GM12875 (cell line): ENCODE results near the gene MAP1LC3B2.

Source experiments
- H3K4me3 ChIP-seq: one replicate; pipeline ENCODE4 v1.5.1; 2011; ENCODE audit warnings: low read depth, low read length, control low read depth
- CTCF ChIP-seq: IDR thresholded peaks from 2 replicates; pipeline ENCODE4 v1.5.1; 2011; ENCODE audit warnings: low read depth, mild to moderate bottlenecking, control low read depth, inconsistent platforms, low read length, moderate library complexity, borderline replicate concordance; ENCODE audit not compliant: insufficient read depth

The MAP1LC3B2 gene

GRCh38 chr12:116592731-116593130 lies 33.5 kb downstream of the MAP1LC3B2 start:
- TF ChIP-seq CTCF = no peak
- no peak overlapping the region for H3K4me3 ChIP-seq

GRCh38 chr12:116594325-116595038 lies 35.3 kb downstream of the MAP1LC3B2 start:
- no peak overlapping the region for H3K4me3 ChIP-seq
- no peak for TF ChIP-seq CTCF

- no peak overlapping the region for H3K4me3 ChIP-seq
- no peak for TF ChIP-seq CTCF
Observed at GRCh38 chr12:116595186-116595585, 36.0 kb downstream of the MAP1LC3B2 start.

- H3K4me3 ChIP-seq = no peak overlapping the region
- no peak for TF ChIP-seq CTCF
Observed at GRCh38 chr12:116595672-116596071, 36.5 kb downstream of the MAP1LC3B2 start.

GRCh38 chr12:116597886-116598285 lies 38.7 kb downstream of the MAP1LC3B2 start:
- TF ChIP-seq CTCF = no peak
- no peak overlapping the region for H3K4me3 ChIP-seq

- TF ChIP-seq CTCF = no peak
- H3K4me3 ChIP-seq = no peak overlapping the region
Observed at GRCh38 chr12:116598311-116599284, 39.4 kb downstream of the MAP1LC3B2 start.
